ENCODE measurements around the gene DNAJC4.

Gene DNAJC4

DNA sequence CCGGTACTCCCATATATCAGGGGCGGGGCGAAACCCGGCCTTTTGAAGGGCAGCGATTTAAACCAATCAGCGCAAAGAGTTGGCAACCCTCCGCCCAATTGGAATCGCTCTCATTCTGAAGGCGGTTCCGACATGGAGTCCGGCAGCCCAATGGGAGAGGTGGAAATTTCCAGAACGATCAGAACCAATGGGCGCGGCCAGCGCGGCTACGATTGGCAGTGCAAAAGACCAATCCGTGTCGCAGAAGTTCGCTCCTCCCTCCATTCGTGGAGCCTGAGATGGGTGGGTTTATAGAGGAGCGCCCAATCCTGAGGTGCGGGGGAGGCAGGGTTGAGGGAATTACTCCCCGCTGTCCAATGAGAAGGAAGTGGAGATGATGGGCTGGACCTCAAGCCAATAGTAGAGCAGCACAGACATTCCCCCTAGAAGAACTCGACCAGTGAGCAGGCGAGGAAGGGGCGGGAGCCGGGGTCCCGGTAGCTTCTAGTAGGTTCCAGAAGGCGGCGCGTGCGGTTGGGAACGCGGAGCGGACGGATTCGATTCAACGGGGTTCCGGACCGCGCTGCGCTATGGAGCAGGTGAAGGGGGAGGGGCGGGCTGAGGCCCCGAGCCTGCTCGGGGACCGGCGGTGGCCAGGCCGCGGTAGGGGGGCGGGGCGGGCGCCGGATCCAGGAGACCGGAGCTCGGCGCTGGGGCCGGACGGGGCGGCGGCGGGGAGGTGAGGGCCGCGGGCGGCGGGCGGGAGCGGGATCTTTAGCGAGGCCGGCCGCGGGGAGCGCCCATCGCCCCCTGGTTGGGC, 44.5 kb upstream of the DNAJC4 start, which contains the start of gene STIP1:
Gene STIP1 (plus strand): TSS at position 479 of the 799 bp plus-strand sequence. CDS start 91 bp downstream, at position 570.
- peak within 1 kb of the TSS; percentile 79 for H3K4me3 ChIP-seq (ENCODE audit: low read depth, low read length)
- DNase-seq (ENCODE audit: low read depth): peak; percentile 100
- TF ChIP-seq MYC (IDR thresholded peaks at IDR 0.05; ENCODE audit: low read depth, low read length) (peak; percentile 91), POLR2A (IDR thresholded peaks at IDR 0.05; ENCODE audit: extremely low read depth, insufficient read length) (peak; percentile 79)
- TF ChIP-seq, protein P1, sequence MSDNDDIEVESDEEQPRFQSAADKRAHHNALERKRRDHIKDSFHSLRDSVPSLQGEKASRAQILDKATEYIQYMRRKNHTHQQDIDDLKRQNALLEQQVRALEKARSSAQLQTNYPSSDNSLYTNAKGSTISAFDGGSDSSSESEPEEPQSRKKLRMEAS (IDR thresholded peaks at IDR 0.05; ENCODE audit: low read depth, low read length): peak; percentile 82
- TF ChIP-seq, protein P2, sequence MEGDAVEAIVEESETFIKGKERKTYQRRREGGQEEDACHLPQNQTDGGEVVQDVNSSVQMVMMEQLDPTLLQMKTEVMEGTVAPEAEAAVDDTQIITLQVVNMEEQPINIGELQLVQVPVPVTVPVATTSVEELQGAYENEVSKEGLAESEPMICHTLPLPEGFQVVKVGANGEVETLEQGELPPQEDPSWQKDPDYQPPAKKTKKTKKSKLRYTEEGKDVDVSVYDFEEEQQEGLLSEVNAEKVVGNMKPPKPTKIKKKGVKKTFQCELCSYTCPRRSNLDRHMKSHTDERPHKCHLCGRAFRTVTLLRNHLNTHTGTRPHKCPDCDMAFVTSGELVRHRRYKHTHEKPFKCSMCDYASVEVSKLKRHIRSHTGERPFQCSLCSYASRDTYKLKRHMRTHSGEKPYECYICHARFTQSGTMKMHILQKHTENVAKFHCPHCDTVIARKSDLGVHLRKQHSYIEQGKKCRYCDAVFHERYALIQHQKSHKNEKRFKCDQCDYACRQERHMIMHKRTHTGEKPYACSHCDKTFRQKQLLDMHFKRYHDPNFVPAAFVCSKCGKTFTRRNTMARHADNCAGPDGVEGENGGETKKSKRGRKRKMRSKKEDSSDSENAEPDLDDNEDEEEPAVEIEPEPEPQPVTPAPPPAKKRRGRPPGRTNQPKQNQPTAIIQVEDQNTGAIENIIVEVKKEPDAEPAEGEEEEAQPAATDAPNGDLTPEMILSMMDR (IDR thresholded peaks at IDR 0.05; ENCODE audit: low read depth, low read length): peak; percentile 9

DNA sequence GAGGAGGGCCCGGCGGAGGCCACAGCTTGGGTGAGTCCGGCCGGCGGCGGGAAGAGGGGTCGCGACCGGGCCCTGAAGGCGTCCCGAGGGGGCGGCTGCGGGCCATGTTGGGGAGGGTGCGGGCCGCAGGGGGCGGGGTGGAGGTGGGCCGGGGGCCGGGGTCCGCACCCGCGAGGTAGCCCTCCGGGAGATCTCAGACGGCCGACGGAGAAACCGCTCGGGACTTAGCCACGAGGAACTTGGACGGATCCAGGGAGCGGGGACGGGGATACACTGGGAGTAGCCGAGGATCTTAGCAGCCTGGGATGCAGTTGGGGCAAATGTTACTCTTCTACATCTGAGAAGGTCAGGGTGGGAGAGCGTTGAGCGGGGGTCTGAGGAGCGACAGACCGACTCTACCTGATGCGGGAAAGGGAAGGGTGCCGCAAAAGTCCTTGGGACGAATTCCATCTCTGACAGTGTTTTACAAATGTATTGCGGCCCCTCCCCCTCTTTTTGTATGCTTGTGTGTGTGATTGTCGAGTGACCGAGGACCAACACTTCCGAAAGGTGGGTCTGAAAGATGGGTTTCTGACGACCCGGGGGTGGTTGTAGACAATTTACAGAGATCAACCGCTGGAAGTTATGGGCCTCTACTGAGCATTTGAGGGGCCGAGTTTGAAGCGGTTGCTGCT, 43.7 kb upstream of the DNAJC4 start:
- DNase-seq (ENCODE audit: low read depth): peak; percentile 61
- TF ChIP-seq, protein P1 (IDR thresholded peaks at IDR 0.05; ENCODE audit: low read depth, low read length): no peak
- H3K4me3 ChIP-seq (ENCODE audit: low read depth, low read length): no peak overlapping the region

DNA sequence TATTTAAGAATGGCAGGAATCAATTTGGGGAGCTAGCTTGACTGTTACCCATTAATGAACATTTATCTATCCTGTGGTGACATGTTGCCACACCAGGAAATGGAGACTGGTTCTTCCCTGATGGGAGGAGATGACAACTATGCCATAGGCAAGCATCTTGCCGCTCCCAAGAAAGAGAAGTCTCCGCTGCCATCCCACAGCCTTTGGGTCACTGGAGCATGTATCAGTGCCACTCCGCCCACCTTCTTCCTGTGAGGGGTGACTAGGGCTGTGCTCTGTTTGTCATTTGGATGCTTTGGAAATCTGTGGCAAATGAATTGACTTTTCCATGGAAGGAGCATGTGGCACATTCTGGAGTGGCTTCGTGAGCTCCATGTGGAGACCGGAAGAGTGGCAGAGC, 37.9 kb upstream of the DNAJC4 start:
- TF ChIP-seq POLR2A (IDR thresholded peaks at IDR 0.05; ENCODE audit: extremely low read depth, insufficient read length): no peak
- TF ChIP-seq, protein P1 (IDR thresholded peaks at IDR 0.05; ENCODE audit: low read depth, low read length): no peak
- TF ChIP-seq MYC (IDR thresholded peaks at IDR 0.05; ENCODE audit: low read depth, low read length): no peak
- TF ChIP-seq, protein P2 (IDR thresholded peaks at IDR 0.05; ENCODE audit: low read depth, low read length): no peak
- H3K4me3 ChIP-seq (ENCODE audit: low read depth, low read length): no peak overlapping the region
- no peak for DNase-seq (ENCODE audit: low read depth)

GRCh38 chr11:64196626-64197025, 33.7 kb upstream of the DNAJC4 start:
- DNase-seq (ENCODE audit: low read depth): no peak
- no peak overlapping the region for H3K4me3 ChIP-seq (ENCODE audit: low read depth, low read length)
- no peak for TF ChIP-seq POLR2A (IDR thresholded peaks at IDR 0.05; ENCODE audit: extremely low read depth, insufficient read length)
- TF ChIP-seq, protein P2 (IDR thresholded peaks at IDR 0.05; ENCODE audit: low read depth, low read length): no peak
- TF ChIP-seq, protein P1 (IDR thresholded peaks at IDR 0.05; ENCODE audit: low read depth, low read length): no peak
- TF ChIP-seq MYC (IDR thresholded peaks at IDR 0.05; ENCODE audit: low read depth, low read length): no peak

DNA sequence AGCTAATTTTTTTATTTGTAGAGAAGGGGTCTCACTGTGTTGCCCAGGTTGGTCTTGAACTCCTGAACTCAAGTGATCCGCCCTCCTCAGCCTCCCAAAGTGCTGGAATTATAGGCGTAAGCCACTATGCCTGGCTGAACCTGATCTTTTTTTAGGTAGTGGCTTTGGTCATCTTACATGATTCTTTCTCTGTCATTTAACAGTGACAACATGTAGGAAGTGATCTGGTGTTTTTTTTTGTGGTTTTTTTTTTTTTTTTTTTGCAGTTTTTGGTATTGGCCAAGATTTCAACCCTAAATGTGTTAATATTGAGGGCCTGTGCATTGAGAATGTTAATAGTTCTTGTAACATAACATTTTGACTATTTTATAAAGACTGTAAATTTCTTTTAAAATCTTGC, 31.8 kb upstream of the DNAJC4 start:
- TF ChIP-seq, protein P1 (IDR thresholded peaks at IDR 0.05; ENCODE audit: low read depth, low read length): no peak
- TF ChIP-seq, protein P2 (IDR thresholded peaks at IDR 0.05; ENCODE audit: low read depth, low read length): no peak
- TF ChIP-seq MYC (IDR thresholded peaks at IDR 0.05; ENCODE audit: low read depth, low read length) (no peak), POLR2A (IDR thresholded peaks at IDR 0.05; ENCODE audit: extremely low read depth, insufficient read length) (no peak)
- no peak overlapping the region for H3K4me3 ChIP-seq (ENCODE audit: low read depth, low read length)
- DNase-seq (ENCODE audit: low read depth): no peak

- DNase-seq (ENCODE audit: low read depth): no peak
- TF ChIP-seq POLR2A (IDR thresholded peaks at IDR 0.05; ENCODE audit: extremely low read depth, insufficient read length) (no peak), MYC (IDR thresholded peaks at IDR 0.05; ENCODE audit: low read depth, low read length) (no peak)
- TF ChIP-seq, protein P1 (IDR thresholded peaks at IDR 0.05; ENCODE audit: low read depth, low read length): no peak
- TF ChIP-seq, protein P2 (IDR thresholded peaks at IDR 0.05; ENCODE audit: low read depth, low read length): no peak
These were observed 28.8 kb upstream of the DNAJC4 start for GRCh38 chr11:64201543-64201942.

More at GRCh38 chr11:64201543-64201942, 28.8 kb upstream of the DNAJC4 start:
- H3K4me3 ChIP-seq (ENCODE audit: low read depth, low read length): no peak overlapping the region
